Measurements from ENCODE around the gene TEPSIN. TPM values are rescaled to one million over a fixed set of nuclear protein-coding genes. Genes with fewer than 3 reads are reported as not detected.
A peak's percentile ranks its signal among the peaks of the same experiment; 100 is the strongest.

TEPSIN gene
- total RNA-seq, 1 donor from 2014 or later: 40.2 TPM

GRCh38 chr17:81203136-81203535, 35.7 kb downstream of the TEPSIN start:
- ATAC-seq (no peak), DNase-seq (no peak)
- Histone ChIP-seq H3K4me1 (peaks cover 8% of the 10 kb centered on the region), H3K27ac (no peak overlapping the region), H3K9me3 (no peaks in the 10 kb centered on the region), H3K36me3 (peaks cover 7% of the 10 kb centered on the region), H3K27me3 (no peaks in the 10 kb centered on the region), H3K4me3 (no peak overlapping the region)
- no peak for TF ChIP-seq CTCF (IDR thresholded peaks at IDR 0.05)
- intact Hi-C loops (cut with DNase I): no loop called here

- ATAC-seq (no peak), DNase-seq (no peak)
- H3K27ac ChIP-seq: no peak overlapping the region
- no peaks in the 10 kb centered on the region for H3K9me3 ChIP-seq
- no peaks in the 10 kb centered on the region for H3K27me3 ChIP-seq
- peaks cover 8% of the 10 kb centered on the region for H3K4me1 ChIP-seq
- no peak for TF ChIP-seq CTCF (IDR thresholded peaks at IDR 0.05)
- no peak overlapping the region for H3K4me3 ChIP-seq
- intact Hi-C loops (cut with DNase I): no loop called here
- H3K36me3 ChIP-seq: peaks cover 7% of the 10 kb centered on the region
Observed at GRCh38 chr17:81202318-81202717, 36.5 kb downstream of the TEPSIN start.

GRCh38 chr17:81200695-81201580, 37.9 kb downstream of the TEPSIN start:
- Histone ChIP-seq H3K9me3 (no peaks in the 10 kb centered on the region), H3K4me1 (peaks cover 8% of the 10 kb centered on the region), H3K36me3 (peaks cover 7% of the 10 kb centered on the region), H3K27ac (no peak overlapping the region), H3K4me3 (no peak overlapping the region), H3K27me3 (no peaks in the 10 kb centered on the region)
- peak; percentile 66 for TF ChIP-seq CTCF (IDR thresholded peaks at IDR 0.05)
- no peak for DNase-seq
- intact Hi-C loops (cut with DNase I): no loop called here
- ATAC-seq: peak; percentile 83

- Histone ChIP-seq H3K4me1 (peaks cover 8% of the 10 kb centered on the region), H3K36me3 (peaks cover 7% of the 10 kb centered on the region), H3K27me3 (no peaks in the 10 kb centered on the region), H3K27ac (no peak overlapping the region), H3K9me3 (no peaks in the 10 kb centered on the region), H3K4me3 (no peak overlapping the region)
- ATAC-seq (no peak), DNase-seq (no peak)
- TF ChIP-seq CTCF (IDR thresholded peaks at IDR 0.05): no peak
- intact Hi-C loops (cut with DNase I): no loop called here
Observed at GRCh38 chr17:81200201-81200600, 38.7 kb downstream of the TEPSIN start.

- ATAC-seq (no peak), DNase-seq (no peak)
- no peak for TF ChIP-seq CTCF (IDR thresholded peaks at IDR 0.05)
- Histone ChIP-seq H3K4me1 (peaks cover 8% of the 10 kb centered on the region), H3K27ac (no peak overlapping the region), H3K27me3 (no peaks in the 10 kb centered on the region), H3K4me3 (no peak overlapping the region), H3K36me3 (peaks cover 7% of the 10 kb centered on the region), H3K9me3 (no peaks in the 10 kb centered on the region)
- intact Hi-C loops (cut with DNase I): no loop called here
Observed at GRCh38 chr17:81199482-81199830, 39.4 kb downstream of the TEPSIN start.
